ENCODE results near the gene RAB38. TPM values are rescaled to one million over a fixed set of nuclear protein-coding genes. Genes with fewer than 3 reads are reported as not detected.

RAB38 gene
- total RNA-seq, 1 donor from 2014 or later = 8.1 TPM

DNA sequence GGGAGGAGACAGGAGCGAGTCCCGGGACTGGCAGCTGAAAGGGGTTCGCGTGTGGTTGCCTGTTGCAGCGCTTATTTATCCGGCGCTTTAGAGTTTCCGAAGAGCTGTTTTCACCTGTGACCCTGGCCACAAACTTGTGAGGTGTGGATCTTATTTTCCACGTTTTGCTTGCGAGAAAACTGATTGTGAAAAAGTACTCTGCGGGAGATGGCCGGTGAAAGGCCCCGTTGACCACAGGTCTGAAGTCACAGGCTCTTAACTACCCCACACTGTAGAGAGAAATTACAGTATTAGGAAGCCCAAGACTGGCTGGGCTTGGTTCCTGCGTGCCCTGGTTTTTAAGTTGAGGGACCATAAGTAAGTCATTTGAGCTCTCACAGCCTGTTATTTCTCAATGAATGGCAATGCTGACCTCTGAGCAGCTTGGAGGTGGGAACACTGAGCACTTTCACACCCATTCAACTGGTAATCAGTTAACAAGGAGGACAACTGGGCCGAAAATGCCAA lies 379 bp upstream of the RAB38 start:
- H3K9me3 ChIP-seq (ENCODE audit: low read depth) = no peaks in the 10 kb centered on the region
- no peak overlapping the region for H3K27ac Mint-ChIP-seq
- no peak overlapping the region for H3K9ac ChIP-seq
- H3K27me3 Mint-ChIP-seq (ENCODE audit: insufficient read depth, low read depth) = peaks cover 10% of the 10 kb centered on the region
- H3K27me3 ChIP-seq = peaks cover 15% of the 10 kb centered on the region
- DNase-seq (ENCODE audit: low spot score) = peak; percentile 17
- H2AFZ ChIP-seq (replicated peaks) = peak overlapping the region; percentile 87
- H4K20me1 ChIP-seq (ENCODE audit: low read depth) = no peaks in the 10 kb centered on the region
- peaks cover 21% of the 10 kb centered on the region for H3K4me1 Mint-ChIP-seq
- peaks cover 5% of the 10 kb centered on the region for H3F3A ChIP-seq (ENCODE audit: low read depth)
- H3K4me2 ChIP-seq = peak overlapping the region; percentile 92
- TF ChIP-seq EZH2 (IDR thresholded peaks at IDR 0.05) = no peak
- TF ChIP-seq CTCF (IDR thresholded peaks at IDR 0.05) = no peak
- TF ChIP-seq EZH2phosphoT487 (IDR thresholded peaks at IDR 0.05) = no peak
- peak overlapping the region; percentile 89 for H3K4me3 Mint-ChIP-seq
- no peaks in the 10 kb centered on the region for H3K36me3 ChIP-seq
- no peaks in the 10 kb centered on the region for H3K36me3 Mint-ChIP-seq
- peaks cover 5% of the 10 kb centered on the region for H3K4me1 ChIP-seq
- peak overlapping the region; percentile 57 for H3K4me3 ChIP-seq
- no peaks in the 10 kb centered on the region for H3K9me3 Mint-ChIP-seq
- no peaks in the 10 kb centered on the region for H3K79me2 ChIP-seq (ENCODE audit: low read depth)
- no peak overlapping the region for H3K27ac ChIP-seq

GRCh38 chr11:88173956-88174355 lies 1.3 kb downstream of the RAB38 start:
- H3K4me1 ChIP-seq = peaks cover 5% of the 10 kb centered on the region
- Mint-ChIP-seq H3K27ac (no peak overlapping the region), H3K4me3 (peak overlapping the region; percentile 89), H3K27me3 (ENCODE audit: insufficient read depth, low read depth) (peaks cover 9% of the 10 kb centered on the region), H3K36me3 (no peaks in the 10 kb centered on the region), H3K9me3 (no peaks in the 10 kb centered on the region), H3K4me1 (peaks cover 18% of the 10 kb centered on the region)
- H3K36me3 ChIP-seq = no peaks in the 10 kb centered on the region
- H3K4me2 ChIP-seq = no peak overlapping the region
- no peak overlapping the region for H3K9ac ChIP-seq
- H3K27ac ChIP-seq = no peak overlapping the region
- no peak overlapping the region for H2AFZ ChIP-seq (replicated peaks)
- H3K9me3 ChIP-seq (ENCODE audit: low read depth) = no peaks in the 10 kb centered on the region
- no peaks in the 10 kb centered on the region for H3K79me2 ChIP-seq (ENCODE audit: low read depth)
- TF ChIP-seq CTCF (IDR thresholded peaks at IDR 0.05) (no peak), EZH2phosphoT487 (IDR thresholded peaks at IDR 0.05) (no peak), EZH2 (IDR thresholded peaks at IDR 0.05) (no peak)
- DNase-seq (ENCODE audit: low spot score) = no peak
- H3K4me3 ChIP-seq = no peak overlapping the region
- peaks cover 15% of the 10 kb centered on the region for H3K27me3 ChIP-seq
- peaks cover 5% of the 10 kb centered on the region for H3F3A ChIP-seq (ENCODE audit: low read depth)
- H4K20me1 ChIP-seq (ENCODE audit: low read depth) = no peaks in the 10 kb centered on the region

DNA sequence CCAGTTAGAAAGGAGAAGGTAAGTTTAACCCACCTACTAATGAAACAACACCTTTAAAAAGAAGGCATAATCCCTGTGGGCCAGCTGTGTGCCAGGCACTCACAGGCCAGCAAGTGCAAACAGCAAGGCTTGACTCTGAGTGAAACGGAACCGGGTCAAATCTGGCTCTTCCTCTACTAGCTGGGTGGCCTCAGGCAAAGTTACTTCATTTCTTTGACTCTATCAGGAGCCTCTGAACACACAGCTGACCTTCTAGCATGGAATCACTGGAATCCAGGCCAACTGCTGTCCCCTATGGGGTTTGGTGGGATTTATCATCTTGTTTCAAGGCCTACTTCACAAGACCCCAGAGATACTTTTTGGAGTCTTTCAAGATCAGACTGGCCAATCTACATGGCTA lies 3.3 kb downstream of the RAB38 start:
- H3K9me3 Mint-ChIP-seq = no peaks in the 10 kb centered on the region
- H3K27ac Mint-ChIP-seq = no peak overlapping the region

More for the DNA sequence above, 3.3 kb downstream of the RAB38 start:
- Histone ChIP-seq H2AFZ (replicated peaks) (no peak overlapping the region), H3K9ac (no peak overlapping the region), H3K4me2 (no peak overlapping the region), H3K27ac (no peak overlapping the region), H3F3A (ENCODE audit: low read depth) (peaks cover 5% of the 10 kb centered on the region), H3K36me3 (no peaks in the 10 kb centered on the region), H3K4me3 (no peak overlapping the region), H3K9me3 (ENCODE audit: low read depth) (no peaks in the 10 kb centered on the region), H3K4me1 (peaks cover 5% of the 10 kb centered on the region), H4K20me1 (ENCODE audit: low read depth) (no peaks in the 10 kb centered on the region), H3K27me3 (peaks cover 15% of the 10 kb centered on the region), H3K79me2 (ENCODE audit: low read depth) (no peaks in the 10 kb centered on the region)
- no peaks in the 10 kb centered on the region for H3K36me3 Mint-ChIP-seq
- TF ChIP-seq EZH2phosphoT487 (IDR thresholded peaks at IDR 0.05) (no peak), CTCF (IDR thresholded peaks at IDR 0.05) (no peak), EZH2 (IDR thresholded peaks at IDR 0.05) (no peak)
- no peak overlapping the region for H3K4me3 Mint-ChIP-seq
- DNase-seq (ENCODE audit: low spot score) = no peak
- peaks cover 18% of the 10 kb centered on the region for H3K4me1 Mint-ChIP-seq
- peaks cover 6% of the 10 kb centered on the region for H3K27me3 Mint-ChIP-seq (ENCODE audit: insufficient read depth, low read depth)

Data from neural progenitor cell (in vitro differentiated cells).